DND-41 (cell line): Measurements from ENCODE around the gene SCN5A.

Source experiments
- ATAC-seq: fragments of 200-7000 bp; cut with Tn5 transposase; 3 replicates; pipeline ENCODE4 v1.9.1; 2021; ENCODE audit warnings: low read depth; ENCODE audit not compliant: insufficient read depth
- DNase-seq: peaks from one replicate; pipeline ENCODE4 v3.0.0-alpha.2; 2020
- H2AFZ ChIP-seq: 2 replicates; pipeline ENCODE4 v1.6.0; 2012; ENCODE audit warnings: low read depth, low read length
- H3K27ac ChIP-seq: 2 replicates; pipeline ENCODE4 v1.5.1; 2012; ENCODE audit warnings: low read length, inconsistent platforms
- H3K27me3 ChIP-seq: fragments of 200-600 bp; sonication (generic); 2 replicates; pipeline ENCODE4 v1.6.0; 2012; ENCODE audit warnings: low read length, mild to moderate bottlenecking, inconsistent platforms; ENCODE audit not compliant: insufficient read depth, poor library complexity
- H3K36me3 ChIP-seq: 2 replicates; pipeline ENCODE4 v1.5.1; 2012; ENCODE audit warnings: low read length, inconsistent platforms; ENCODE audit not compliant: insufficient read depth
- H3K4me1 ChIP-seq: 2 replicates; pipeline ENCODE4 v1.5.1; 2012; ENCODE audit warnings: mild to moderate bottlenecking, low read length; ENCODE audit not compliant: insufficient read depth
- H3K4me2 ChIP-seq: 2 replicates; pipeline ENCODE4 v1.6.0; 2012; ENCODE audit warnings: mild to moderate bottlenecking, moderate library complexity, low read length, inconsistent platforms; ENCODE audit not compliant: insufficient read depth
- H3K4me3 ChIP-seq, 2 experiments: fragments of 200-600 bp in 1 of 2; shearing (Covaris generic) in 1 of 2; 2 replicates each; pipeline ENCODE4 v1.5.1; 2012 to 2016; ENCODE audit warnings: inconsistent platforms in 2 of 2, low read length in 2 of 2, mild to moderate bottlenecking in 2 of 2, low read depth in 1 of 2, moderate library complexity in 1 of 2
- H3K79me2 ChIP-seq: 2 replicates; pipeline ENCODE4 v1.6.0; 2012; ENCODE audit warnings: low read length, inconsistent platforms; ENCODE audit not compliant: insufficient read depth
- H3K9ac ChIP-seq: 2 replicates; pipeline ENCODE4 v1.6.0; 2012; ENCODE audit warnings: low read depth, mild to moderate bottlenecking, inconsistent platforms, low read length, moderate library complexity
- H3K9me3 ChIP-seq: 2 replicates; pipeline ENCODE4 v1.5.1; 2012; ENCODE audit warnings: low read length, moderate library complexity, mild to moderate bottlenecking, inconsistent platforms; ENCODE audit not compliant: insufficient read depth, severe bottlenecking
- H4K20me1 ChIP-seq: 2 replicates; pipeline ENCODE4 v1.6.0; 2012; ENCODE audit warnings: low read length; ENCODE audit not compliant: insufficient read depth
- CTCF ChIP-seq: IDR thresholded peaks from 2 replicates; pipeline ENCODE4 v1.5.1; 2012; ENCODE audit warnings: borderline replicate concordance, low read length, moderate library complexity, mild to moderate bottlenecking; ENCODE audit not compliant: poor library complexity, severe bottlenecking; ENCODE audit errors: extremely low read depth
- EZH2 ChIP-seq: IDR thresholded peaks from 3 replicates; pipeline ENCODE4 v1.6.1; 2012; ENCODE audit warnings: borderline replicate concordance, low read depth, mild to moderate bottlenecking, moderate library complexity, low read length, inconsistent platforms; ENCODE audit not compliant: severe bottlenecking

The SCN5A gene

GRCh38 chr3:38641461-38642110, 7.9 kb downstream of the SCN5A start:
- ATAC-seq (no peak), DNase-seq (no peak)
- Histone ChIP-seq H3K27me3 (peaks cover 11% of the 10 kb centered on the region), H4K20me1 (no peaks in the 10 kb centered on the region; the same call in 1 of the 2 replicates), H3K9ac (no peak overlapping the region), H3K36me3 (no peaks in the 10 kb centered on the region), H3K4me3 (no peak overlapping the region), H2AFZ (no peak overlapping the region), H3K79me2 (no peaks in the 10 kb centered on the region), H3K4me2 (no peak overlapping the region), H3K4me1 (no peaks in the 10 kb centered on the region), H3K27ac (no peak overlapping the region), H3K9me3 (no peaks in the 10 kb centered on the region)
- TF ChIP-seq CTCF (no peak), EZH2 (no peak)

GRCh38 chr3:38640661-38641452, 8.6 kb downstream of the SCN5A start:
- Histone ChIP-seq H3K4me3 (no peak overlapping the region), H3K4me2 (no peak overlapping the region), H3K9me3 (no peaks in the 10 kb centered on the region), H3K27me3 (peaks cover 13% of the 10 kb centered on the region), H3K9ac (no peak overlapping the region), H3K27ac (no peak overlapping the region), H3K4me1 (no peaks in the 10 kb centered on the region), H4K20me1 (no peaks in the 10 kb centered on the region; the same call in 1 of the 2 replicates), H2AFZ (no peak overlapping the region), H3K36me3 (no peaks in the 10 kb centered on the region), H3K79me2 (no peaks in the 10 kb centered on the region)
- TF ChIP-seq EZH2 (no peak), CTCF (no peak)
- ATAC-seq (no peak), DNase-seq (no peak)

DNA sequence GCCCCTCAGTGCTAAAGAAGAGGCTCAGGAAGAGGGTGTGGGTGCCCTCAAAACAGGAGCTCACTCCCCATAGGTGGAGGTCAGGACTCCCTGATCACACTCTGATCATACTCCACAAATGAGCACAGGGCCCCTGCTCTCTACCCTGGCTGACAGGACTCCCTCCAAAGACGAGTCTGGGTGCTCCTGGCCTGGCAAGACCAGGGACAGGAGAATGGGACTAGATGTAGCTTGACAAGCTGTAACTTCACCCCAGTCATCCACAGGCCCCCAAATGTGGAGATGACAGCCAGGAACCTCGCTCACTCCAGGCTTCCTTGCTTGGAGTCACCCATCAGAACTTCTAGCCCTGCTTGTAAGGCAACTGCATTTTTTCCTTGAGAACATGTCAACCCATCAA, 11.1 kb downstream of the SCN5A start:
- Histone ChIP-seq H3K4me1 (no peaks in the 10 kb centered on the region), H3K27me3 (peaks cover 28% of the 10 kb centered on the region), H3K36me3 (no peaks in the 10 kb centered on the region), H3K79me2 (no peaks in the 10 kb centered on the region), H2AFZ (no peak overlapping the region), H3K4me3 (no peak overlapping the region), H3K27ac (no peak overlapping the region), H3K9me3 (no peaks in the 10 kb centered on the region), H3K9ac (no peak overlapping the region), H4K20me1 (no peaks in the 10 kb centered on the region; the same call in 1 of the 2 replicates), H3K4me2 (no peak overlapping the region)
- ATAC-seq (no peak), DNase-seq (no peak)
- TF ChIP-seq EZH2: no peak
- no peak for TF ChIP-seq CTCF
